Measurements from ENCODE around the gene RAPGEF6.

- no peak for TF ChIP-seq CTCF (IDR thresholded peaks at IDR 0.05)
- TF ChIP-seq POLR2A (IDR thresholded peaks at IDR 0.05) = no peak
These were observed 94.0 kb downstream of the RAPGEF6 start for GRCh38 chr5:131541071-131541470.
